GM21367 (cell line): ENCODE data around the gene RUNX2.
"Not testable (repeated sequence)": the region's sequence is repeated elsewhere in the genome, so short reads cannot be mapped to it uniquely, and the experiment has no call there.

Experiments used
- ATAC-seq: cut with Tn5 transposase; IDR thresholded peaks from one replicate; pipeline ENCODE4 v1.9.1; 2021; ENCODE audit not compliant: unreplicated experiment

RUNX2 gene

DNA sequence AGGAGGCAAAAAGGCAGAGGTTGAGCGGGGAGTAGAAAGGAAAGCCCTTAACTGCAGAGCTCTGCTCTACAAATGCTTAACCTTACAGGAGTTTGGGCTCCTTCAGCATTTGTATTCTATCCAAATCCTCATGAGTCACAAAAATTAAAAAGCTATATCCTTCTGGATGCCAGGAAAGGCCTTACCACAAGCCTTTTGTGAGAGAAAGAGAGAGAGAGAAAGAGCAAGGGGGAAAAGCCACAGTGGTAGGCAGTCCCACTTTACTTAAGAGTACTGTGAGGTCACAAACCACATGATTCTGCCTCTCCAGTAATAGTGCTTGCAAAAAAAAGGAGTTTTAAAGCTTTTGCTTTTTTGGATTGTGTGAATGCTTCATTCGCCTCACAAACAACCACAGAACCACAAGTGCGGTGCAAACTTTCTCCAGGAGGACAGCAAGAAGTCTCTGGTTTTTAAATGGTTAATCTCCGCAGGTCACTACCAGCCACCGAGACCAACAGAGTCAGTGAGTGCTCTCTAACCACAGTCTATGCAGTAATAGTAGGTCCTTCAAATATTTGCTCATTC lies at the start of gene RUNX2:
Gene RUNX2 (plus strand): TSS at position 375 of the 567 bp plus-strand sequence. CDS start 397 bp downstream, outside the sequence.
- ATAC-seq: no peak

GRCh38 chr6:45278367-45278766 lies 49.8 kb upstream of the RUNX2 start:
- no peak for ATAC-seq

- not testable (repeated sequence) for ATAC-seq
These were observed 41.4 kb upstream of the RUNX2 start for GRCh38 chr6:45286707-45287106.

DNA sequence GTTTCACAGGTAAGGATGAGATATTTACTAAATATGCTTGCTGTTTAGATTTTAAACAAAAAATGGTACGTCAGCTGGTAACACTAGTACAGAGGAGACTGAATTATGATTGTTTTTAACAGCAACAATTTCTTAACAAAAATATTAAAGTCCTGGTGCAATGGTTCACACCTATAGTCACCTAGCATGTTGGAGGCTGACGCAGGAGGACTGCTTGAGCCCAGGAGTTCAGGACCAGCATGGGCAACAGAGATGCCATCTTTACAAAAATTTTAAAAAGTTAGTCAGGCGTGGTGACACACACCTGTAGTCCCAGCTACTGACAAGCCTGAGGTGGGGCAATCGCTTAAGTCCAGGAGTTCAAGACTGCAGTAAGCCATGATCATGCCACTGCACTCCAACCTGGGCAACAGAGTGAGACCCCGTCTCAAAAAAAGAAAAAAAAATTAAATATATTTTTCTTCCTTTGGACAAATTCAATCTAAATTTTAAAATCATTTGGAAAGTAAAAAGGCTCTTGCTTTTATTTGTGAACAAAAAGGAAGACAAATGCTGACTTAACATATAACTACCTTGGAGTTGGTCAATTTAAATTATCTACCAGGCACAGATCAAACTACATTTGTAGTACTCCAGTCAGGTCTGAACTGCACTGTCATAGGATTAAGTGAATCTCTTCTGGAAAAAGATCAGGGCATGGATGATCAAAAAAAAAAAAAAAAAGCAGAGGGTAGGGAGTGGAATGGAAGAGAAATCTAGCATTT lies 38.2 kb upstream of the RUNX2 start:
- ATAC-seq: no peak

GRCh38 chr6:45293306-45293705 lies 34.8 kb upstream of the RUNX2 start:
- no peak for ATAC-seq

GRCh38 chr6:45294065-45294701 lies 33.9 kb upstream of the RUNX2 start:
- ATAC-seq: not testable (repeated sequence)

DNA sequence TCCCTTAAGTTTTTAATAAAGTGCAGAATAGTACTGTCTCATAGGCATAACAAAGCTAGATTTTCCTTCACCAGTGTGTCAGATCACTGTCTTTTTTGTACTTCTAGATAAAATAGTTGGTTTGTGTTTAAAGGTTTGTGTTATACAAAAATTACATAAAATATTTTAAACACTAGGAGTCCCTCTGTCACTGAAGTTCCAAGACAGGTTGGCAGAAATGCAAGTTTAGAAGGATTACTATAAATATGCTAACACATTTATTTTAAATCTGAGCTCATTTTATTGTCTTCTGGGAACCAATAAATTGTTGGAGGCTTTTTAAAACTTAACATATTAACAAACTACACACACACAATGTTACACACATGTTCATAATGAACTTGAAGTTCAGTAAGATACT lies 30.8 kb upstream of the RUNX2 start:
- ATAC-seq: no peak

- ATAC-seq: no peak
These were observed 29.0 kb upstream of the RUNX2 start for GRCh38 chr6:45299096-45299581.

DNA sequence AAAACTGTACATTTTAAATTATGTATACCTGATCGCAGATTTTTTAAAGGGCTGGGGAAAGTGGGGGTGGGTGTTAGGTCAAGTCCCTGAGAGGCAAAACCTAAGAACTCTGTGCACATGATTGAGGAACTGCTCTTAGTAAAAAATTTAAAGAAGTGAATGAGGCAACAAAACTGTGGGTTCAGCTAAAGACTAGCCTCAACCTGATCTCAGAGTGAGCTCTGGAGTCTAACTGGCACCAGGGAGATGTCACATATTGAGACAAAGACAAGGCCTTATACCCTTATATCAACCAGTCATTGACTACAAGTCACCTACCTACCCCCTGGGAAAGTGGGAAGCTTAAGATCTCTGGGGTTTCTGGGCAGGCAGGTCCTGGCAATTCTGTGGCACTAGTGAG lies 27.4 kb upstream of the RUNX2 start:
- no peak for ATAC-seq

DNA sequence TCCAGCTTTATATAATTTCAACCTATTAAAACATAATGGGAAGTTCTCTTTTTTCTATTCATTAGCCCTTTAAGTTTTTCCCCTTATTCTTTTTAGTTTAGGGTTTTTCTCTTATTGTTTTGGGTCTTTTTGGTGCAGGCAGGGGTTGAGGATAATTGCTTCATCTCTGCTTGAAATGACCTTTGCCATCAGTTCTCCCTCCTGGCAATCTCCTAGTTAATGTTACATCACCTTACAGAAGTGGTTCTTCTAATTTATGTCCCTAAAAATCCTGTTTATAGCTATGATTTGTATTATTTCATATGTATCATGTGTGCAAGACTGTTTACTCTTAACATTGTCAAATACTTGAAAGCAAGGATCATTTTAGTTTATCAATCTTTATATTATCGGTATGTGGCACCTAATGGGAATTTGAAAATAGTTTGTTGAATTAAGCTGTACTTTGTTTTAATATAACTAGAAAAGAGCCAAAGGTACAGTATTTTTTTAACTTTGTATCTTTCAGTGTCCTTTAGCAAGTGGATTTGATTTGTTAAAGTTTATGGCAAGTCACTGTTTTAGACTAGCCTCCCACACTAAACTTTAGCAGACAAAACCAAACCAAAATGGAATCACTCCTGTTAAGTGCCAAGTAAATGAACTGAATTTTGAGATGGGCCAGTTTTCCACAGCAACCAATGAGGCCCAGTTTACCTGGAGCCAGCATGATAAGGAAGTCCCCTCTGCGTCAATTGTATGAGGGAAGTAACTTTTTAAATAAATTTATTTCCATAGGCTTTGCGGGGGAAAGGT lies 26.6 kb upstream of the RUNX2 start:
- ATAC-seq: no peak

- ATAC-seq: no peak
These were observed 25.3 kb upstream of the RUNX2 start for GRCh38 chr6:45302832-45303231.

DNA sequence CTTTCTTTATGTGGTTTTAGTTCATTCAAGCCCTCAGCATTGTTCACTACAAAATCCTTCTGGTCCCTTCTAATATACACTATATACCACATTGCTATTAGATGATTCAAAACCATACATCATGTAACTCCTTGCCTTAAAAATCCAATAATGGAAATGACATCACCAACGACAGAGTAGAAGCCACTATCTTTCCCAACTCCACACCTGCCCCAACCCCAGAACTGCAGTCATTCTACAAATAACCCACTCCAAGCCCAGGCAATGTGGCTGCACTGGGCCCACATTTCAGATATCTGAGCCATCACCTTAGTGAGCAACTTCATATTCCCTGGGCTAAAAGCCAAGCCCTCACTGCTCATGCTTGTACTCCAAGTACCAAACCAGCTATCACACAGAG lies 22.6 kb upstream of the RUNX2 start:
- no peak for ATAC-seq

GRCh38 chr6:45310118-45310788 lies 17.9 kb upstream of the RUNX2 start:
- ATAC-seq: no peak

DNA sequence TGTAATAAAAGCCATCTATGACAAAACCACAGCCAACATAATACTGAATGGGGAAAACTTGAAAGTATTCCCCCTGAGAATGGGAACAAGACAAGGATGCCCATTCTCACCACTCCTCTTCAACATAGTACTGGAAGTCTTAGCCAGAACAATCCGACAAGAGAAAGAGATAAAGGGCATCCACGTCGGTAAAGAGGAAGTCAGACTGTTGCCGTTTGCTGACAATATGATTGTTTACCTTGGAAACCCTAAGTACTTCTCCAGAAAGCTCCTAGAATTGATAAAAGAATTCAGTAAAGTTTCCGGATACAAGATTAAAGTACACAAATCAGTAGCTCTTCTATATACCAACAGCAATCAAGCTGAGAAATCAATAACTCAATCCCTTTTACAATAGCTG lies 14.0 kb upstream of the RUNX2 start:
- ATAC-seq: no peak

DNA sequence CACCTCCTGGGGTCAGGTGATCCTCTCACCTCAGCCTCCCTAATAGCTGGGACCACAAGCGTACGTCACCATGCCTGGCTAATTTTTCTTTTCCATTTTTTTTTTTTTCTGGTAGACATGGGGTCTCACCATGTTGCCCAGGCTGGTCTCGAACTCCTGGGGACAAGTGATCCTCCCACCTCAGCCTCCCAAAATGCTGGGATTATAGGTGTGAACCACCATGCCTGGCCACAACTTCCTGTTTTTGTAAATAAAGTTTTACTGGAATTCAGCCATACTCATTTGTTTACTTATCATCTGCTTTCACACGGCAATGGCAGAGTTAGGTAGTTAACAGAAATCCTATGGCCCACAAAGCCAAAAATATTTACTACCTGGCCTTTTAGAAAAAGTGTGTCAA lies 7.8 kb upstream of the RUNX2 start:
- ATAC-seq: no peak

DNA sequence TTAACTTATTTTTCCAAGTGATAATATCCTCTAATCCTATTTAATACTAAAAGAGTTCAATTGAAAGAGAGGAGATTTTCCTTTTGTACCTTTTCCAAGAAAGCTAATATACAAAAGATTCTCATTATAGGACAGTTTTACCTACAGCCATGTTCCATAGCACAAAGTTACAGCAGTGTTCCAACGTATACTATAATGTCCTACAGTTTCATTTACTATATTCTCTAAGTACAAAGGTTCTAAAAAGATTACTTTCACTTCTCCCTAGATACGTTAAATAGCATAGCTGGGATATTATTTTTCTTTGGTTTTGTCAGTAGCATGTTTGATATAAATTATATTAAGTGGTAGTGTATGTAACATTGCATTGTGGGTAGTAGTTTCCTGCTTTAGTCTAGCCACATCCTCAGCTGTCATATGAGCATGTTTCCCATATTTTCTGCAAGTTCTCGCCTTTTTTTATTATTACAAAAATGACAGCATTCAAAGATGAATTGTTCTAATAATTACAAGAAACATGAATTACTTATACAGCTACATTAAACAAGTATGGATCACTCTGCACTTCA lies 4.4 kb upstream of the RUNX2 start:
- no peak for ATAC-seq

- no peak for ATAC-seq
These were observed 1.3 kb upstream of the RUNX2 start for GRCh38 chr6:45326698-45327417.

DNA sequence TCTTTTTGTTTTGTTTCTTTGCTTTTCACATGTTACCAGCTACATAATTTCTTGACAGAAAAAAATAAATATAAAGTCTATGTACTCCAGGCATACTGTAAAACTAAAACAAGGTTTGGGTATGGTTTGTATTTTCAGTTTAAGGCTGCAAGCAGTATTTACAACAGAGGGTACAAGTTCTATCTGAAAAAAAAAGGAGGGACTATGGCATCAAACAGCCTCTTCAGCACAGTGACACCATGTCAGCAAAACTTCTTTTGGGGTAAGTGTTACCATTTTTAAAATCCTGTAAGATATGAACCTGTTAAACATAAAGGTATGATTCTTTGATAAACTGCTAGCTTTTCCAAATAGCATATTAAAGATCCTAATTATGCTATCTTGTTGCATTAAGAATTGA lies 393 bp downstream of the RUNX2 start:
- ATAC-seq: no peak

GRCh38 chr6:45344900-45345299 lies 16.8 kb downstream of the RUNX2 start:
- no peak for ATAC-seq

- no peak for ATAC-seq
These were observed 22.1 kb downstream of the RUNX2 start for GRCh38 chr6:45350186-45350710.
